ENCODE measurements around the gene PLEKHG2. TPM values are rescaled to one million over a fixed set of nuclear protein-coding genes. Genes with fewer than 3 reads are reported as not detected.

The PLEKHG2 gene
- total and polyA plus RNA-seq, 10 donors: 8.9 to 107 (median 35.2) TPM

GRCh38 chr19:39385629-39386411 is 26.6 kb upstream of the PLEKHG2 start:
- H3K4me3 ChIP-seq: no peak overlapping the region
- peak overlapping the region in 1 of 8 donors; percentile 31 for H3K27ac ChIP-seq
- TF ChIP-seq POLR2A (IDR thresholded peaks at IDR 0.05): no peak
- TF ChIP-seq POLR2AphosphoS5 (IDR thresholded peaks at IDR 0.05): peak; percentile 36 to 62 (median 56)
- TF ChIP-seq, protein P1, sequence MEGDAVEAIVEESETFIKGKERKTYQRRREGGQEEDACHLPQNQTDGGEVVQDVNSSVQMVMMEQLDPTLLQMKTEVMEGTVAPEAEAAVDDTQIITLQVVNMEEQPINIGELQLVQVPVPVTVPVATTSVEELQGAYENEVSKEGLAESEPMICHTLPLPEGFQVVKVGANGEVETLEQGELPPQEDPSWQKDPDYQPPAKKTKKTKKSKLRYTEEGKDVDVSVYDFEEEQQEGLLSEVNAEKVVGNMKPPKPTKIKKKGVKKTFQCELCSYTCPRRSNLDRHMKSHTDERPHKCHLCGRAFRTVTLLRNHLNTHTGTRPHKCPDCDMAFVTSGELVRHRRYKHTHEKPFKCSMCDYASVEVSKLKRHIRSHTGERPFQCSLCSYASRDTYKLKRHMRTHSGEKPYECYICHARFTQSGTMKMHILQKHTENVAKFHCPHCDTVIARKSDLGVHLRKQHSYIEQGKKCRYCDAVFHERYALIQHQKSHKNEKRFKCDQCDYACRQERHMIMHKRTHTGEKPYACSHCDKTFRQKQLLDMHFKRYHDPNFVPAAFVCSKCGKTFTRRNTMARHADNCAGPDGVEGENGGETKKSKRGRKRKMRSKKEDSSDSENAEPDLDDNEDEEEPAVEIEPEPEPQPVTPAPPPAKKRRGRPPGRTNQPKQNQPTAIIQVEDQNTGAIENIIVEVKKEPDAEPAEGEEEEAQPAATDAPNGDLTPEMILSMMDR (IDR thresholded peaks at IDR 0.05 in 8 of 11, conservative IDR thresholded peaks at IDR 0.05 in 3 of 11): no peak
- DNase-seq: no peak
- H3K36me3 ChIP-seq: peaks cover 3 to 90% (median 81%) of the 10 kb centered on the region in 6 donors
- no peaks in the 10 kb centered on the region for H3K27me3 ChIP-seq (replicated peaks in 1 of 7)
- H3K9me3 ChIP-seq: no peaks in the 10 kb centered on the region
- intact Hi-C loops (cut with DNase I; ENCODE audit: low total_unique reads): no loop called here
- peaks cover 8 to 48% (median 15%) of the 10 kb centered on the region in 6 donors for H3K4me1 ChIP-seq
- 81 to 90% (median 87%) methylated on average over 20 of the region's 20 CpGs for WGBS, 5 donors

DNA sequence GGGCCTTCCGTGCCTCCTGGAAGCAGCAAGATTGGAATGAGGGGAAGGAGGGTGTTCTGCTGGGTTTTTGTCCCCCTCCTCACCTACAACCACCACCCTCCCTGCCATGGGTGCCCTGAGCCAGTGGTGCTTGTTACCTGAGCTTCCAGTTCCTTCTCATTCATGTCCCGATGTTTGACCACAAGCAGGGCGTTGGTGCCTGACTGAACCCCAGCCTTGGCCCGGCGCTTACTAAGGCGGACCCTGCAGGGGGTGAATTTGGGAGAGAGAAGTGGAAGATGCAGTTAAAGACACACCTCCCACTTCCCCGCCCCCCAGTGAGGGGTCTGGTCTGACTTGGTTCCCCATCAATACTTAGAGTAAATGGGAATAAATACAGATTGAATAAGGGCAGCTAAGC is 25.9 kb upstream of the PLEKHG2 start:
- TF ChIP-seq, protein P1 (IDR thresholded peaks at IDR 0.05 in 8 of 11, conservative IDR thresholded peaks at IDR 0.05 in 3 of 11): no peak
- TF ChIP-seq POLR2A (IDR thresholded peaks at IDR 0.05) (no peak), POLR2AphosphoS5 (IDR thresholded peaks at IDR 0.05) (no peak)
- 80 to 87% (median 82%) methylated on average over 7 of the region's 7 CpGs for WGBS, 5 donors
- H3K27ac ChIP-seq: peak overlapping the region in 1 of 8 donors; percentile 8
- no peaks in the 10 kb centered on the region for H3K27me3 ChIP-seq (replicated peaks in 1 of 7)
- peaks cover 8 to 50% (median 17%) of the 10 kb centered on the region in 6 donors for H3K4me1 ChIP-seq
- H3K9me3 ChIP-seq: no peaks in the 10 kb centered on the region
- peaks cover 0 to 83% (median 74%) of the 10 kb centered on the region in 6 donors for H3K36me3 ChIP-seq
- DNase-seq: no peak
- H3K4me3 ChIP-seq: no peak overlapping the region
- intact Hi-C loops (cut with DNase I; ENCODE audit: low total_unique reads): no loop called here

- no peak for TF ChIP-seq POLR2A (IDR thresholded peaks at IDR 0.05)
- peak in 2 of 3 donors; percentile 20 to 21 for TF ChIP-seq POLR2AphosphoS5 (IDR thresholded peaks at IDR 0.05)
- TF ChIP-seq, protein P1 (IDR thresholded peaks at IDR 0.05 in 8 of 11, conservative IDR thresholded peaks at IDR 0.05 in 3 of 11): no peak
These were observed 23.8 kb upstream of the PLEKHG2 start for GRCh38 chr19:39388657-39389056.

More at GRCh38 chr19:39388657-39389056, 23.8 kb upstream of the PLEKHG2 start:
- Histone ChIP-seq H3K36me3 (peaks cover 0 to 76% (median 62%) of the 10 kb centered on the region in 6 donors), H3K4me3 (no peak overlapping the region), H3K27me3 (replicated peaks in 1 of 7) (no peaks in the 10 kb centered on the region), H3K9me3 (no peaks in the 10 kb centered on the region), H3K4me1 (peaks cover 17 to 71% (median 31%) of the 10 kb centered on the region in 6 donors), H3K27ac (peak overlapping the region in 2 of 8 donors; percentile 99)
- DNase-seq: no peak
- intact Hi-C loops (cut with DNase I; ENCODE audit: low total_unique reads): no loop called here
- WGBS, 5 donors: 80 to 90% (median 88%) methylated on average over 5 of the region's 5 CpGs

All from spleen (tissue), 11 donors.